GM23248 (cell line): ENCODE measurements around the gene ATG5.

Experiments used
- EZH2 ChIP-seq: fragments of 200-600 bp; sonication (generic); IDR thresholded peaks from 2 replicates; pipeline ENCODE4 v1.6.1; 2018; ENCODE audit warnings: antibody characterized with exemption, mild to moderate bottlenecking; ENCODE audit not compliant: insufficient read depth, poor library complexity, severe bottlenecking
- EZH2phosphoT487 ChIP-seq: fragments of 200-600 bp; sonication (generic); IDR thresholded peaks from 2 replicates; pipeline ENCODE4 v1.6.1; 2018; ENCODE audit warnings: antibody characterized with exemption, moderate library complexity, mild to moderate bottlenecking, low read depth; ENCODE audit not compliant: insufficient read depth

DNA sequence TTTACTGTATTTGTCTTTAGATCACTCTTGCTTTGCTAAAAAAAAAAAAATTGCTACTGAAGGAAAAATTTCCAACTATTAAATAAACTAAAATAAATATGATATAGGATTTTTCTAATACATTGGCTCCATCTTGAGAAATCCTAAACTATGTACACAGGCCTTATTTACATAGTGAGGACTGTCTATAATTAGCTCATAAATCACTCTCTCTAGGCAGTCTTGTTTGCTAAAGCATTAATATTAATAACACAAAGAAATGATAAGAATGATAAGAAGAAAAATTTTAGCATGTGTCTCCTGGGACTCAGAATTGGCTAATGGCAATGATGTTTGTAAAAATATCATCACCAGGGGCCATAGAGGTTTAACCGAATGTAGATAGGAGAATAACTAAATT lies 21.7 kb upstream of the ATG5 start:
- TF ChIP-seq EZH2phosphoT487 = no peak
- TF ChIP-seq EZH2 = no peak
